Measurements from ENCODE around the gene HEPN1.

- no peak for TF ChIP-seq POLR2AphosphoS5 (IDR thresholded peaks at IDR 0.05; ENCODE audit: low read depth, low read length)
- TF ChIP-seq SPI1 (IDR thresholded peaks at IDR 0.05; ENCODE audit: low read depth, low read length), result no peak
- no peak for TF ChIP-seq POLR2A (IDR thresholded peaks at IDR 0.05; ENCODE audit: low read depth, low read length)
- TF ChIP-seq TAF1 (IDR thresholded peaks at IDR 0.05; ENCODE audit: low read depth, low read length), result no peak
- no peak for TF ChIP-seq POU2F2 (IDR thresholded peaks at IDR 0.05; ENCODE audit: low read depth, low read length)
Measured at GRCh38 chr11:124946735-124947141, 27.7 kb downstream of the HEPN1 start.
